Measurements from ENCODE around the gene ADAMTS10. TPM values are rescaled to one million over a fixed set of nuclear protein-coding genes. Genes with fewer than 3 reads are reported as not detected.

The ADAMTS10 gene
- total and polyA plus RNA-seq, 2 of the 13 experiments (the other 11 are each of a cell fraction or from before 2014, with no cell fraction given): 0.49 to 1.7 TPM

GRCh38 chr19:8638078-8638619 lies 27.6 kb upstream of the ADAMTS10 start (continued):
- no peak; the same call in 1 of the 2 replicates for TF ChIP-seq YEATS4 (CRISPR knock-in tag; IDR thresholded peaks at IDR 0.05; ENCODE audit: borderline replicate concordance)
- no peak for TF ChIP-seq SNAPC4 (CRISPR knock-in tag; IDR thresholded peaks at IDR 0.05)
- TF ChIP-seq ZNF10 (CRISPR knock-in tag; IDR thresholded peaks at IDR 0.05; ENCODE audit: borderline replicate concordance, low read depth): no peak
- TF ChIP-seq TGIF2 (CRISPR knock-in tag; IDR thresholded peaks at IDR 0.05): no peak
- no peak for TF ChIP-seq SATB2 (CRISPR knock-in tag; IDR thresholded peaks at IDR 0.05)
- TF ChIP-seq FOSL2 (CRISPR knock-in tag; IDR thresholded peaks at IDR 0.05): peak; percentile 65
- no peak for TF ChIP-seq RBAK (CRISPR knock-in tag; IDR thresholded peaks at IDR 0.05)
- TF ChIP-seq IKZF1 (IDR thresholded peaks at IDR 0.05): no peak
- 0 out of 2 replicates have a peak, but pooled peaks have one; percentile 37 for TF ChIP-seq ZNF644 (CRISPR knock-in tag; IDR thresholded peaks at IDR 0.05; ENCODE audit: low read depth)
- TF ChIP-seq ATM (IDR thresholded peaks at IDR 0.05; ENCODE audit: borderline replicate concordance): no peak
- no peak for TF ChIP-seq ZNF331 (CRISPR knock-in tag; IDR thresholded peaks at IDR 0.05)
- TF ChIP-seq ZNF407 (CRISPR knock-in tag; IDR thresholded peaks at IDR 0.05; ENCODE audit: not compliant biosample characterization): no peak
- TF ChIP-seq TAF15 (IDR thresholded peaks at IDR 0.05; ENCODE audit: low read depth, low read length, poor library complexity, severe bottlenecking): no peak
- peak; percentile 27; the same call in 1 of the 2 replicates for TF ChIP-seq NR2F6 (IDR thresholded peaks at IDR 0.05)
- TF ChIP-seq NR2F6 (CRISPR knock-in tag; IDR thresholded peaks at IDR 0.05): peak; percentile 59; the same call in 1 of the 2 replicates
- peak; percentile 36; the same call in 1 of the 2 replicates for TF ChIP-seq HNF4A (CRISPR knock-in tag; IDR thresholded peaks at IDR 0.05)
- no peak for TF ChIP-seq HOXA9 (CRISPR knock-in tag; IDR thresholded peaks at IDR 0.05; ENCODE audit: borderline replicate concordance)

All from HepG2 (cell line).